Neural cell (in vitro differentiated cells): ENCODE data around the gene COA5.

Experiments used
- EP300 ChIP-seq: fragments of 450-650 bp; conservative IDR thresholded peaks from 2 replicates; pipeline ENCODE4 v1.6.1; 2014; ENCODE audit warnings: antibody characterized with exemption, mild to moderate bottlenecking, moderate library complexity; ENCODE audit not compliant: poor library complexity, severe bottlenecking
- TF ChIP-seq, protein P1 (sequence below): fragments of 450-650 bp; IDR thresholded peaks from 2 replicates; pipeline ENCODE4 v1.5.1; 2014; ENCODE audit warnings: antibody characterized with exemption, mild to moderate bottlenecking, moderate library complexity; ENCODE audit not compliant: poor library complexity, severe bottlenecking

GRCh38 chr2:98552499-98553179 is 55.7 kb downstream of the COA5 start:
- TF ChIP-seq, protein P1, sequence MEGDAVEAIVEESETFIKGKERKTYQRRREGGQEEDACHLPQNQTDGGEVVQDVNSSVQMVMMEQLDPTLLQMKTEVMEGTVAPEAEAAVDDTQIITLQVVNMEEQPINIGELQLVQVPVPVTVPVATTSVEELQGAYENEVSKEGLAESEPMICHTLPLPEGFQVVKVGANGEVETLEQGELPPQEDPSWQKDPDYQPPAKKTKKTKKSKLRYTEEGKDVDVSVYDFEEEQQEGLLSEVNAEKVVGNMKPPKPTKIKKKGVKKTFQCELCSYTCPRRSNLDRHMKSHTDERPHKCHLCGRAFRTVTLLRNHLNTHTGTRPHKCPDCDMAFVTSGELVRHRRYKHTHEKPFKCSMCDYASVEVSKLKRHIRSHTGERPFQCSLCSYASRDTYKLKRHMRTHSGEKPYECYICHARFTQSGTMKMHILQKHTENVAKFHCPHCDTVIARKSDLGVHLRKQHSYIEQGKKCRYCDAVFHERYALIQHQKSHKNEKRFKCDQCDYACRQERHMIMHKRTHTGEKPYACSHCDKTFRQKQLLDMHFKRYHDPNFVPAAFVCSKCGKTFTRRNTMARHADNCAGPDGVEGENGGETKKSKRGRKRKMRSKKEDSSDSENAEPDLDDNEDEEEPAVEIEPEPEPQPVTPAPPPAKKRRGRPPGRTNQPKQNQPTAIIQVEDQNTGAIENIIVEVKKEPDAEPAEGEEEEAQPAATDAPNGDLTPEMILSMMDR, result no peak
- no peak for TF ChIP-seq EP300
